GM12878 (cell line): ENCODE data around the gene TTYH1. TPM values are rescaled to one million over a fixed set of nuclear protein-coding genes. Genes with fewer than 3 reads are reported as not detected.
A peak's percentile ranks its signal among the peaks of the same experiment; 100 is the strongest.

Source experiments
- ATAC-seq: fragments of 200-7000 bp; cut with Tn5 transposase; 3 replicates; pipeline ENCODE4 v1.9.1; 2020; ENCODE audit warnings: mild to moderate bottlenecking, moderate library complexity
- BruUV-seq: library from RNA; stranded (reverse); fragments of 400-500 nt; replicated peaks from 2 replicates; lab custom pipeline; 2021; lab: Mats Ljungman, UMichigan
- CTCF ChIA-PET: fragments of 300-600 bp; sonication (Branson Sonifier 250); formaldehyde crosslinking; extraction: SDS; loops from one replicate; lab custom pipeline; 2021; ENCODE audit warnings: inconsistent platforms; lab: Yijun Ruan, JAX
- POLR2A ChIA-PET: fragments of 350-600 bp; formaldehyde crosslinking; extraction: SDS; loops from one replicate; lab custom pipeline; 2021; ENCODE audit warnings: inconsistent platforms; lab: Charles Lee
- RAD21 ChIA-PET: fragments of 300-600 bp; sonication (Branson Sonifier 250); formaldehyde crosslinking; loops from one replicate; lab custom pipeline; 2023; ENCODE audit warnings: antibody characterized with exemption; ENCODE audit not compliant: unreplicated experiment; lab: Charles Lee
- SMC1A ChIA-PET: fragments of 300-600 bp; sonication (Branson Sonifier 250); formaldehyde crosslinking; loops from one replicate; lab custom pipeline; 2023; ENCODE audit not compliant: unreplicated experiment, uncharacterized antibody; lab: Charles Lee
- DNase-seq: peaks from one replicate; pipeline ENCODE4 v3.0.0-alpha.2; 2011; ENCODE audit warnings: low read depth, low spot score
- FAIRE-seq: peaks from 3 replicates; lab custom pipeline; 2011; peaks lifted over from hg19 to GRCh38; lab: Jason Lieb, UNC
- H2AFZ ChIP-seq: 2 replicates; pipeline ENCODE4 v1.6.0; 2011; ENCODE audit warnings: low read depth, low read length, control low read depth; ENCODE audit not compliant: control insufficient read depth
- H3K27ac ChIP-seq: 2 replicates; pipeline ENCODE4 v1.5.1; 2011; ENCODE audit warnings: control low read depth; ENCODE audit not compliant: control insufficient read depth, insufficient read depth
- H3K27me3 ChIP-seq, 2 experiments: replicated peaks in 1 of 2; 2 replicates each; pipeline versions ENCODE4 v1.6.0 to v1.6.1; 2011; ENCODE audit warnings: low read length in 1 of 2; ENCODE audit not compliant: control insufficient read depth in 2 of 2, insufficient read depth in 2 of 2
- H3K36me3 ChIP-seq, 2 experiments: 2 replicates each; pipeline ENCODE4 v1.5.1; 2011; ENCODE audit warnings: low read length in 1 of 2; ENCODE audit not compliant: control insufficient read depth in 2 of 2, insufficient read depth in 2 of 2
- H3K4me1 ChIP-seq: 2 replicates; pipeline ENCODE4 v1.6.1; 2011; ENCODE audit warnings: mild to moderate bottlenecking, low read length, moderate library complexity, mixed read lengths; ENCODE audit not compliant: control insufficient read depth, insufficient read depth
- H3K4me2 ChIP-seq: 2 replicates; pipeline ENCODE4 v1.6.0; 2011; ENCODE audit warnings: control low read depth; ENCODE audit not compliant: control insufficient read depth, insufficient read depth
- H3K4me3 ChIP-seq: fragments of 200-600 bp; sonication (generic); 2 replicates; pipeline ENCODE4 v1.5.1; 2016
- H3K79me2 ChIP-seq: 2 replicates; pipeline ENCODE4 v1.6.0; 2011; ENCODE audit warnings: low read length; ENCODE audit not compliant: control insufficient read depth, insufficient read depth
- H3K9ac ChIP-seq: 2 replicates; pipeline ENCODE4 v1.8.0; 2011; ENCODE audit warnings: low read length, control low read depth, mixed read lengths; ENCODE audit not compliant: control insufficient read depth, insufficient read depth
- H3K9me3 ChIP-seq: replicated peaks from 3 replicates; pipeline ENCODE4 v1.5.1; 2011; ENCODE audit warnings: mild to moderate bottlenecking, low read length; ENCODE audit not compliant: control insufficient read depth, insufficient read depth
- H4K20me1 ChIP-seq: 2 replicates; pipeline ENCODE4 v1.6.0; 2011; ENCODE audit not compliant: control insufficient read depth, insufficient read depth
- IKZF2 ChIP-seq, 2 experiments: fragments of 450-650 bp; IDR thresholded peaks; 2 replicates each; pipeline ENCODE4 v1.6.1; 2017; ENCODE audit warnings: mild to moderate bottlenecking in 2 of 2, moderate library complexity in 2 of 2
- NR2F1 ChIP-seq: fragments of 450-650 bp; conservative IDR thresholded peaks from 2 replicates; pipeline ENCODE4 v1.6.1; 2017; ENCODE audit warnings: mild to moderate bottlenecking
- RB1 ChIP-seq: fragments of 450-650 bp; formaldehyde crosslinking; IDR thresholded peaks from 2 replicates; pipeline ENCODE4 v1.6.1; 2017; ENCODE audit warnings: mild to moderate bottlenecking, borderline replicate concordance
- TBL1XR1 ChIP-seq: IDR thresholded peaks from 2 replicates; pipeline ENCODE4 v1.6.1; 2012; ENCODE audit warnings: low read depth, low read length, improper control_type of control experiment
- WGBS: methylation state at CpG from one replicate; pipeline ENCODE4 v1.1.6; 2016; ENCODE audit warnings: low lambda C conversion rate; ENCODE audit not compliant: insufficient replicate concordance, insufficient coverage; ENCODE audit errors: missing lambda C conversion rate; 5-methylcytosine and 5-hydroxymethylcytosine counted together
- in situ Hi-C: fragments of 300-500 bp; cut with MboI; formaldehyde crosslinking; loops from 9 replicates; pipeline ENCODE4 v1.14.3; 2018; ENCODE audit warnings: mixed read lengths
- intact Hi-C: fragments of 100-400 bp; cut with micrococcal nuclease; formaldehyde crosslinking; loops from one replicate; pipeline ENCODE4 v1.14.2; 2022; ENCODE audit not compliant: unreplicated experiment
- polyA plus RNA-seq, 11 experiments: library from polyadenylated mRNA; depleted of rRNA in 4 of 11; unstranded in 6 of 11; stranded (reverse) in 5 of 11; fragments of >200 nt; fragmentation: Nextera tagmentation in 4 of 11; fragmentation: Illumina TruSeq in 1 of 11; extraction: Ambion mirVana in 4 of 11; extraction: Trizol in 1 of 11; gene quantifications; 1 replicate in 1 of 11; 2 replicates in 10 of 11; pipeline versions ENCODE4 v1.2.1 to v1.2.3, GENCODE V29; 2011 to 2016; ENCODE audit warnings: inconsistent platforms in 2 of 11, missing spikeins in 2 of 11, low read depth in 1 of 11
- total RNA-seq, 4 experiments: library from RNA; depleted of rRNA in 3 of 4; stranded (reverse); fragments of >200 nt in 3 of 4; fragmentation: Illumina TruSeq in 1 of 4; extraction: Trizol in 1 of 4; gene quantifications; 2 replicates each; pipeline versions ENCODE4 v1.2.1 to v1.2.3, GENCODE V29; 2013 to 2021

The TTYH1 gene
- total and polyA plus RNA-seq, 10 of the 15 experiments (the other 5 are each of a cell fraction or from before 2014, with no cell fraction given): 0.01 to 0.36 (median 0.09) TPM; not detected in 3

GRCh38 chr19:54469496-54469934 lies 54.3 kb downstream of the TTYH1 start:
- H2AFZ ChIP-seq: no peak overlapping the region
- H3K4me1 ChIP-seq: peaks cover 3% of the 10 kb centered on the region
- FAIRE-seq (no peak), ATAC-seq (no peak), DNase-seq (no peak)
- in situ Hi-C loops (loop anchor here (10.0 kb wide), 1 partner anchor 1185 kb away; the partner anchor contains the start of gene U2AF2), intact Hi-C loops (no loop called here)
- no peak overlapping the region for H3K4me3 ChIP-seq
- peaks cover 0 to 3% of the 10 kb centered on the region in 2 experiments; a peak in 2 of 4 replicates for H3K27me3 ChIP-seq
- 49% methylated on average over 8 of the region's 8 CpGs for WGBS
- ChIA-PET SMC1A (interaction anchor here (0.6 to 1.0 kb wide), 2 partner anchors 178 to 1207 kb away, joined by 3 read pairs; no protein-coding TSS in a partner anchor), POLR2A (interaction anchor here (1.0 kb wide), 1 partner anchor 21 kb away, joined by 5 read pairs; the partner anchor contains the start of gene LENG8), RAD21 (no interaction called here), CTCF (interaction anchor here (1.4 to 1.5 kb wide), 2 partner anchors 10 to 12 kb away, joined by 5 to 10 read pairs; no protein-coding TSS in a partner anchor)
- peak; percentile 60 for TF ChIP-seq NR2F1
- TF ChIP-seq RB1: no peak
- BruUV-seq: no TSS peak
- no peaks in the 10 kb centered on the region for H3K36me3 ChIP-seq
- no peak overlapping the region for H3K27ac ChIP-seq
- H3K79me2 ChIP-seq: no peaks in the 10 kb centered on the region
- H3K4me2 ChIP-seq: no peak overlapping the region
- H3K9ac ChIP-seq: no peak overlapping the region
- no peaks in the 10 kb centered on the region for H4K20me1 ChIP-seq
- no peaks in the 10 kb centered on the region for H3K9me3 ChIP-seq

GRCh38 chr19:54470276-54470887 lies 55.1 kb downstream of the TTYH1 start:
- no peaks in the 10 kb centered on the region for H4K20me1 ChIP-seq
- ChIA-PET RAD21 (no interaction called here), SMC1A (interaction anchor here (0.6 to 1.0 kb wide), 2 partner anchors 177 to 1206 kb away, joined by 3 read pairs; no protein-coding TSS in a partner anchor), CTCF (interaction anchor here (1.1 to 1.5 kb wide), 4 partner anchors 9 to 204 kb away, joined by 3 to 10 read pairs (median 4); no protein-coding TSS in a partner anchor), POLR2A (no interaction called here)
- no peak overlapping the region for H3K4me2 ChIP-seq
- ATAC-seq (no peak; the same call in 2 of the 3 replicates), FAIRE-seq (no peak), DNase-seq (no peak)
- H3K4me1 ChIP-seq: peaks cover 3% of the 10 kb centered on the region
- H3K27ac ChIP-seq: no peak overlapping the region
- no peak overlapping the region for H3K4me3 ChIP-seq
- no peak for TF ChIP-seq IKZF2 (IDR thresholded peaks at IDR 0.05)
- no peak for TF ChIP-seq TBL1XR1
- H3K27me3 ChIP-seq: peaks cover 0 to 3% of the 10 kb centered on the region in 2 experiments; a peak in 2 of 4 replicates
- no TSS peak for BruUV-seq
- H3K9me3 ChIP-seq: no peaks in the 10 kb centered on the region
- H3K79me2 ChIP-seq: no peaks in the 10 kb centered on the region
- no peak overlapping the region for H3K9ac ChIP-seq
- no peak overlapping the region for H2AFZ ChIP-seq
- H3K36me3 ChIP-seq: no peaks in the 10 kb centered on the region
- in situ Hi-C loops (loop anchor here (10.0 kb wide), 1 partner anchor 454 kb away; no protein-coding TSS in a partner anchor), intact Hi-C loops (loop anchor here (10.0 kb wide), 1 partner anchor 444 kb away; no protein-coding TSS in a partner anchor)
- 69% methylated on average over 10 of the region's 10 CpGs for WGBS
